HG03135 (cell line): ENCODE data around the gene SSTR5.

Experiments used
- ATAC-seq: cut with Tn5 transposase; IDR thresholded peaks from one replicate; pipeline ENCODE4 v1.9.1; 2021; ENCODE audit warnings: mild to moderate bottlenecking, moderate library complexity; ENCODE audit not compliant: unreplicated experiment

Gene SSTR5

DNA sequence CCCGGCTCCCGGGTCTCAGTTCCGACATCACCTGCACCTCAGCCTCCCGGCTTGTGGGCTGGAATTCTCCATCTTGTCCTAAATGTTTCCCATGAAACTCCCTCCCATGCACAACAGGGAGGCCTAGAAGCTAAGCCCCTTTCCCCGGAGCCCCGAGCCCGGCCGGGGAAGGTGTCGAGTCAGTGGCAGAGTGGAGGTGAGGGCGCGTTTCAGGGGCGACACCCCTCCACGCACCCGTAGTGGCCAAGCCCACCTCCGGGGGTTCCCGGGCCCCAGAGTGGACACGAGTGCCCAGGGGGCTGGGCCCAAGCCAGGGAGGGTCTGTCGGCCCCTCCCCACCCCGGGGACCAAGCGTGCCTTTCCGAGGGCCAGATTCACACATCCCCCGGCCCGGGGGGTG, 48.5 kb downstream of the SSTR5 start:
- ATAC-seq = no peak

DNA sequence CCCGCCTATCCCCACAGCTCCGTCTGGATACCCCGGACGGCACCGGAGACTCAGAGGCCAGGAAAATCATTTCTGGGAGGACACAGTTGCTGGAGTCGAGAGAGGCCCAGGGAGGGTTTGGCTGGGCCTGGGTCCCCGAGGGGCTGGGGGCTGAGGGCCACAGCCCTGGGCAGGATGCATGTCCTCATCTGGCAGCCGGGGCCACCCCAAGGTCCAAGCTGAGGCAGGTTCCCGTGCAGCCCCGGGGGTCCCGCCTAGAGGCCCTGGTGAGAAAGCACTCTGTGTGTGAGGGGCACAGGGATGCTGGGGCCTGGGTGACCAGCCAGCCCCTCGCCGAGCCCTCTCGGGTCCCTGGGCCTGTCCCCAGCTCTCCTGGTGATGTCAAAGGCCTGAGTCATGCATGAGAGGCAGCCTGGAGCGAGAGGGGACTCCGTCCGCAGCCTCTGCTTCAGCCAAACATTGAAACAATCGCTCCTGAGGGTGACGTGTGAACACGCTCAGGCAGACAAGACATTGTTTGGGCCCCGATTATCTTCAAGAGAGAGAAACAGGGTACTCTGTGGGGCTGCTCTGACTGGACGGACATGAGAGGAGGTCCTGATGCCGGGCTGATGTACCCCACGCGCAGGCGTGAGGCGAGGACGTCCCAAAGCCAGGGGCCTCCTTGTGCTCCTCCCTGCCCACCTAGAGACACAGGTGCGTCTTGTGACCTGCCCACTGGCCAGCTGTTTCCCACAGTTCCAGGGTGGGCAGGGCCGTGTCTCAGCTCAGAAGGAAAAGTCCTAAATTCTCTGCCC, 49.3 kb downstream of the SSTR5 start:
- ATAC-seq = no peak

DNA sequence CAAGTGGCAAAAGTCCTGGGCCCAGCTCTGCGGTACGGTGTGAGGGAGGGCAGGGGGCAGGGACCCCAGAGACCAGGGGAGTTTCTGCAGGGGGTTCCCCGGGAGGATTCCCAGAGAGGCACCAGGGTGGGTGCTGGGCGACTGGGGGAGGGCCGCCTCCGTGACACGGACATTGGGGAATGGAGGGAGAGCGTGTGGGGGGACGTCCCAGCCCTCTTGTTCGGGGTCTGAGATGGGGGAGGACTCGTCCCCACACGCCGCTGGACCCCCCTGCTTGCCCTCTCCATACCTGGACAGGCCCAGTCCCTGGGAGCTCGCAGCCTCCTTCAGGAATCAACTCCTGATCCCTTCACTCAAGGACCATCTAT, 49.8 kb downstream of the SSTR5 start:
- ATAC-seq = no peak

DNA sequence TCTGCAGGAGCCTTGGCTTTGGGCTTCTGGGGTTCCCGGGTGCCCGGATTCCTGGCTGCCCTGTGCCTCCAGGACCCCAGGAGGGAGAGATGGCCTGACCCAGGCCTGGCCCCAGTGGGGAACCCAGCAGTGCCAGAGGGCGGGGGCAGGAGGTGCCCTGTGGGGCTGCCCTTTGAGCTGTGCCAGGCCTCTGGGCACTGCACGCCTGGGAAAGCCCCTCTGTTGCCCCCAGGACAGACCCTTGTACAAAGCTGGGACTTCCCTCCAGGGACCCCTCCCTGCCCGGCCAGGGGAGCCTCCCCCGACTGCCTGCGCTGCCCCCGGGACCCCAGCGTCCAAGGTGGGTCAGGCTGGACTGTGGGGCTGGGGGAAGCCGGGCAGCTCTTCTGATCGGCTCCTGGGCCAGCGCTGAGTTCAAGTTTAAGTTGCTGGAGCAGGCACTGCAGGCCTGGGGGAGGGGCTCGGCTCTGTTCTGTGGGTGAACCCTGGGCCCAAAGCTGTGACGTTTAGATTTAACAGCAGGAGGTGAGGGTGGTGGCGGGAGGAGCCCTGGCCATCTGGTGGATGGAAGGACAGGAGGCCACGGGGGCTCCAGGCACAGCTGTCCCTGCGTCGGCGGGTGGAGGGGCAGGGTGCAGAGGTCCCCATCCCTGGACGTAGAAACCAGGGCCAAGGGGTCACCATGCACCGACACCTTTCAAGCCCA, 51.1 kb downstream of the SSTR5 start:
- no peak for ATAC-seq

DNA sequence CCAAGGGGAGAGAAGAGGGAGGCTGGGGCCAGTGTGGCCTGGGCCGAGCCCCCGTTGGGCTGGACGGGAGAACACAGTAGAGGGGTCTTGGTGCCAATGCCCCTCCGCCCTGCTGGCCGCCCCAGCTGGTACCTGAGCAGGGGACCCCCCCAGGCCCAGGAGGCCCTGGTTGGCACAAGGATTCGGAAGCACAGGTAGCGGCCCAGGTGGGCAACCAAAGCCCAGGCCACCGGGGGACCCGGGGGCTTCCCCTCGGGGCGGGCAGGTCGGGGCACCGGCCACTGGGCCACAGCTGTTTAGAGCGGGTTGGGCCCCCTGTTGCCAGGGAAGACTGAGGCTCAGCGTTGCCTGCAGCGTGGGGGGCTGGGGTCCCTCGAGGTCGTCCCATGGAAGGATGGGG, 51.7 kb downstream of the SSTR5 start:
- no peak for ATAC-seq

DNA sequence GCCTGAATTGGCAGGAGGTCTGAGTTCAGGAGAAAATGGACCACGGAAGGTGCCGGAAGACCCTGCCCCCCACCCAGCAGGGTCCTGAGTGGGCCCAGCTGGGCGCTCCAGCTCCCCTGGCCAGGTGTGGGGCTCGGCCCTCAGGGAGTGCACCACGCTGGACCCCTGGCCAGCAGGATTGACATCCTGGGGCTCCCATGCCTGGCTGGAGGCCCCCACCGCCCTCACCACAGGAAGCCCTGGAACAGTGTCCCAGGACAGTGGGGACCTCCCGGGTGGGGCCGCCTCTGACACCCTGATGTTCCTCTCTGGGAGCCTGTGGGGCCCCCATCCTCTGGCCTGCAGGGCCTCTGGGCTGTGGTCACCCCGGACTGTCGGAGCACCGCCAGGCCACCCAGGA, 52.2 kb downstream of the SSTR5 start:
- ATAC-seq = no peak

DNA sequence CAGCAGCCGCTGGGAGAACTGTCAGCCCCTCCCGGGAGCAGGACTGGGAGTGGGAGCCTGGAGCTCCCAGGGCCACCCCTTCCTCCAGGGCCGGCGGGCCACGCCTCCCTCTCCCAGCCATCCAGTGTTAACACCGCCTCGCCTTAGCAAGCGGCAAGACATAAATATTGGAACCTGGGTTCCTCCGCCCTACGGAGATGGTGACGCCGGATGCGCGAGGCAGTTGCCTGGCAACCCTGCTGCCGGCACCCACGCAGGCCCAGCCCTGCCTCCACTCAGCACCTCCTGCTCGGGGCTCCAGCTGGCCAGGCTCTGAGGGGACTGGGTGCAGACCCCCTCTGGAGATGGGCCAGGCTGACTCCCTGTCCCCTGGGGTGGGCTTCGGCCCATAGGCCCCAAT, 52.9 kb downstream of the SSTR5 start:
- no peak for ATAC-seq

DNA sequence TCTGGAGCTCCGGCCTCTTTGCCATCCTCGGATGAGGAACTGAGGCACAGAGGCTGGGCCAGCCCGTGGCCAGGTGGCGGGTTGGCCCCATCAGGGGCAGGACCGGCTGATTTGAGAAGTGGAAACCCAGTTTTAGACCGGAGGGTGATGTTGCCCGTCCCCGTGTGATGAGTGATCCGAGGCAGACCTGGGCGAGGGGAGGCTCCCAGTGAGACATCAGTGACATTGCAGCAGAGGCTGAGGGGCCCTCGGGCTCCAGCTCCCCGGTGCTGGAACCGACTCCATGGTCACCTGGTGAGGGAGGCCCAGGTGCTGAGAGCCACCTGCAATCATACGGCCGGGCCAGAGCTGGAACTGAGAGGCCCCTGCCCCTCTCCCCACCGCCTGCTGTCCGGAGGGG, 53.5 kb downstream of the SSTR5 start:
- no peak for ATAC-seq

DNA sequence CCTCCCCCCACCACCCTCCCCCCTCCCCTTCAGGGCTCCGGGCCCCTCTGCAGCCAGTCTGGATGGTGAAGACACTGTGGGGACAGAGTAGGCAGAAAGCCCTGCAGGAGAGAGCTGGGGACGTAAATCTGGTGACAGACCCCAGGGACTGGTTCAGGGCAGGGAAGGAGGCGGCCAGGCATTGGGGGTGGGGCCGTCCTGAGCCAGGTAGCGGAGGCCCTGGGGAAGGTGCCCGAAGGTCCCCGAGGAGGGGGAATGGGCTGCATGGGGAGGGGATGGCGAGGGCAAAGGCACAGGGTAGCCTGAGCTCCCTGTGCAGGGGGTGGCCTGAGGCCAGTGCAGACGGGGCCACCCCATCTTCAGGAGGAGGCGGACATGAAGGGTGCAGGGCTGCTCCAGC, 54.0 kb downstream of the SSTR5 start:
- ATAC-seq = no peak

DNA sequence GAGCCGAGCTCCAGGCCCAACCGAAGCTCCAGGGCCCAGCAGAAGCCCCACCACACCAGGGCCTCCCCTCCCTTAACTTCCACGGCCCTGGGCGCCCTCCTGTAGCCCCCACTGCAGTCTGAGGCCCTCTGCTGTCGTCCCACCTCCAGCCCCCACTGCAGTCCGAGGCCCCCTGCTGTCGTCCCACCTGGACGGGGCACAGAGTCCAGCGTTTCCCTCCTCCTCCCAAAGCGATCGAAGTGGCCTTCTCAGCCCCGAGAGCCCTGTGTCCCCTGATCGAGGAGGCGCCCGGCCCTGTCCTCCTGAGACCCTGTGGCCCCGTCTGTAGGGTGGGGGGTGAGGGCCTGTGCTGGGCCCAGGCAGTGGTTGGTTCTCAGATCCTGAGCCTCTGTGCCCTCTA, 54.6 kb downstream of the SSTR5 start:
- ATAC-seq = no peak

DNA sequence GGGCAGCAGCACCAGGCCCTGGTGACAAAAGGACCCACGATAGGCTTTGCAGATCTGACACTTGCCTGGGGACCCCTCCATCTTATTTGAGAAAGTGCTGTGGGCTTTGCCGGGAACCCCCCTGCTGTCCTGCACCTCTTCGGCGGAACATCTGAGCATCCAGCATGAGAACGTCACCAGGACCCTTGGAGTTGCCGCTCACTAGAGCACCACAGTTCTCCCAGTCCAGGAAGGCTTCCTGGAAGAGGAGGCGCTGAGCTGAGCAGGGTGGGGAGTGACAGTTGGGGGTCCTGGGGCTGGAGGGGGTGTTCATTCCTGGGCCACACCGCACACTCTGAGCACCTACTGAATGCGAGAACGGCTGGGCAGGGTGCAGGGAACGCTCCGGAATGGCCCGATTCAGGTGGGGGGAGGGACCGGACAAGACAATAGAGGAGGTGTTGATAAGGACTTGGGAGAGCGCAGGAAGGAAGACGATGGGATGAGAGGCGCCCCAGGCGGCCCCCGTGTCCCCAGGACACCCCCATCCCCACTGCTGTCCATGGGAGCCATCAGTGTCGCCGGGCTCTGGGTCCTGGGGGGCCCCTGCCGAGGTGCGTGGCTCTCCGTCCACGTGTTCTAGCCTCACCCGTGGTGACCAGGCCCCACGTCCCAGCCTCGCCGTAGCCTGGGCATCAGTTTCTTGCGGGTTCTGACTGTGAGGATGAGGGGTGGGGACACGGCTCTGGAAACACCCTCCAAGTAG, 55.6 kb downstream of the SSTR5 start:
- ATAC-seq = no peak

DNA sequence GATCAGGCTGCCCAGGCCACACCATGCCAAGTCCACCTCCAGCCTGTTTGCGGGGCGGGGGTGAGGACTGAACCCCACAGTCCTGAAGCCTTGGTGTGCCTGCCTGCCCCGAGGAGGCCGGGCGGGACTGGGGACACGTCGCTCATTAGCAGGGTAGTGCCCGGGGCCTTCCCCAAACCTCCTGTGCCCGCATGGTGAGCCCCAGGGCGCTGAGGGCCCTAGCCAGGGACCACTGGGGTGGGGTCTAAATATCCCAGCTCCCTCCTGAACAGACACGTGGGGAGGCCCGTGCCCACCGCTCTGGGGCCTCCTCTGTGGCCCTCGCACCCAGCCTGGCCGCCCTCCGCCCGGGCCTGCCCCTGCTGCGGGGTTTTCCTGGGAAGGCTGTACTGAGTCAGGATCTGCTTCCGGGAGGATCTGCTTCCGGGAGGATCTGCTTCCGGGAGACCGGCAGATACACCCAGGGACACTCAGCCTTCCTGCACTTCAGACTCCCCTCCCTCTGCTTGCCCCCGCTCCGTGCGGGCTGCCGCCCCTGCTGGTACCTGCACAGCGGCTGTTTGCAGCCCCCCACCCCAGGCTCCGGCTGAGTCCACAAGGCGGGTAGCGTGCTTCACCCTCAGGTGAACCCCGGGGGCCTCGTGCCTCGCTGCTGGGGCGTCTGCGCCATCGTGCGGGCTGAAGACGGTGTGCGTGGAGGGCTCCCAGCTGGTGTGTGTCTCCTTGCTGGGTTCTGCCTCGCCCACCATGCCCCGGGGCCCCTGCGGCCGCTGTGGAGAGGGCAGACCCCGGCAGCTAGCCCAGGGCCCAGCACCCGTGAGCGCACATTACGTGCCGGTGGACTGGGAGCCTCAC, 56.8 kb downstream of the SSTR5 start:
- ATAC-seq = no peak

DNA sequence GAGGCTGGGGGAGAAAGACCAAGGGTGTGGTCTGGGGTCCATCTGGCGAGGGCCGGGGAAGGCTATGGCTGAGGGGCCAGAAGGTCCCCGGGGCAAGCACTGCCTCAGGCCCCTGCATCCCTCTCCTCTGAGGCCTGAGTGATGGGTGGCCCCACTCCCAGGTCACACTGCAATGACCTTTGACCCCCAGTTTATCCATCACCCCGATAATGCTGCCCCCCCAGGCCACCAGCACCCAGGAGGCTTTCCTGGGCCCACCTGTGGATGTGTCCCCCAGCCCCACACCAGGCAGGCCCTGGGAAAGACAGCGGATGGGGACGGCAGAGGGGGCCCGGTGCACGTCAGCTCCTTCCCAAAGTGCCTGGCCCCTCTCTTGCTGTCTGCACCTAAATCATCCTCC, 57.8 kb downstream of the SSTR5 start:
- ATAC-seq = no peak
